ENCODE measurements around the gene CISTR.

Gene CISTR

GRCh38 chr12:53756300-53757100 lies 4.7 kb upstream of the CISTR start:
- no peak overlapping the region for H3K27ac ChIP-seq
- H3K4me3 ChIP-seq (ENCODE audit: low read depth, low read length), result no peak overlapping the region
- in situ Hi-C loops (cut with HindIII; ENCODE audit: low pct_ligation_motif_present, low sequenced_read_pairs), result no loop called here
- no peaks in the 10 kb centered on the region for H3K36me3 ChIP-seq (replicated peaks)
- TF ChIP-seq CTCF (IDR thresholded peaks at IDR 0.05; ENCODE audit: low read depth, low read length, missing control alignments), result no peak
- H3K27me3 ChIP-seq (replicated peaks), result peaks cover 69% of the 10 kb centered on the region
- DNase-seq, result no peak

DNA sequence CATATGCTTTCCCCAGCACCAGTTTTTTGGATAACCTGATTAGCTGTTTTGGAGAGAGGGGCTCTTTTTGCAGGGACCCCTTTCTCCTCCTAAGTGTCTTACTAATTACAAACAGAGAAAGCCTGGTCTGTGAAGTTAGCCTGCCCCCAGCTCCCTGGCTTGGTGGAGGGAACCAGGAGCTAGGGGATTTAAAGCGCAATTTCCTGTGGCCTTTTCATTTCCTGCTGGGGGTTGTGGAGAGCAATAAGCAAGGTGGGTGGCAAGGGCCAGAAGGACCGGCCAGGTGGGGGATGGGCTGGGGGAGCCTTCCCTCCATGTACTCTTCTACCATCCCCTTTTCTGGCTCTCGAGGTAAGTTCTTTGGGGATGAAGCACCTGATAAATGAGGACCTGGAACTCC lies 4.1 kb upstream of the CISTR start:
- H3K36me3 ChIP-seq (replicated peaks), result no peaks in the 10 kb centered on the region
- in situ Hi-C loops (cut with HindIII; ENCODE audit: low pct_ligation_motif_present, low sequenced_read_pairs), result no loop called here
- no peak for TF ChIP-seq CTCF (IDR thresholded peaks at IDR 0.05; ENCODE audit: low read depth, low read length, missing control alignments)
- H3K27ac ChIP-seq, result no peak overlapping the region
- H3K4me3 ChIP-seq (ENCODE audit: low read depth, low read length), result no peak overlapping the region
- peaks cover 73% of the 10 kb centered on the region for H3K27me3 ChIP-seq (replicated peaks)
- no peak for DNase-seq

- Histone ChIP-seq H3K27me3 (replicated peaks) (peaks cover 77% of the 10 kb centered on the region), H3K27ac (no peak overlapping the region), H3K4me3 (ENCODE audit: low read depth, low read length) (no peak overlapping the region), H3K36me3 (replicated peaks) (no peaks in the 10 kb centered on the region)
- DNase-seq, result no peak
- in situ Hi-C loops (cut with HindIII; ENCODE audit: low pct_ligation_motif_present, low sequenced_read_pairs), result no loop called here
- peak; percentile 19 for TF ChIP-seq CTCF (IDR thresholded peaks at IDR 0.05; ENCODE audit: low read depth, low read length, missing control alignments)
Measured at GRCh38 chr12:53755451-53755891, 3.7 kb upstream of the CISTR start.

- DNase-seq, result no peak
- Histone ChIP-seq H3K36me3 (replicated peaks) (no peaks in the 10 kb centered on the region), H3K27me3 (replicated peaks) (peaks cover 84% of the 10 kb centered on the region), H3K4me3 (ENCODE audit: low read depth, low read length) (no peak overlapping the region), H3K27ac (no peak overlapping the region)
- in situ Hi-C loops (cut with HindIII; ENCODE audit: low pct_ligation_motif_present, low sequenced_read_pairs), result no loop called here
- no peak for TF ChIP-seq CTCF (IDR thresholded peaks at IDR 0.05; ENCODE audit: low read depth, low read length, missing control alignments)
Measured at GRCh38 chr12:53754633-53755264, 3.0 kb upstream of the CISTR start.

GRCh38 chr12:53754188-53754585 lies 2.4 kb upstream of the CISTR start:
- no peak overlapping the region for H3K27ac ChIP-seq
- H3K36me3 ChIP-seq (replicated peaks), result no peaks in the 10 kb centered on the region
- in situ Hi-C loops (cut with HindIII; ENCODE audit: low pct_ligation_motif_present, low sequenced_read_pairs), result no loop called here
- H3K27me3 ChIP-seq (replicated peaks), result peaks cover 84% of the 10 kb centered on the region
- DNase-seq, result no peak
- no peak overlapping the region for H3K4me3 ChIP-seq (ENCODE audit: low read depth, low read length)
- no peak for TF ChIP-seq CTCF (IDR thresholded peaks at IDR 0.05; ENCODE audit: low read depth, low read length, missing control alignments)
